Daoy (cell line): ENCODE data around the gene SCAPER. TPM values are rescaled to one million over a fixed set of nuclear protein-coding genes. Genes with fewer than 3 reads are reported as not detected.
A peak's percentile ranks its signal among the peaks of the same experiment; 100 is the strongest.
"Not testable (repeated sequence)": the region's sequence is repeated elsewhere in the genome, so short reads cannot be mapped to it uniquely, and the experiment has no call there.

ENCODE experiments used
- DNase-seq: peaks from one replicate; pipeline ENCODE4 v3.0.0-alpha.2; 2015; ENCODE audit warnings: low read depth
- total RNA-seq: library from RNA; depleted of rRNA; stranded (reverse); fragments of >200 nt; shearing (Covaris generic); gene quantifications from 2 replicates; pipeline ENCODE4 v1.2.3, GENCODE V29; 2014; rRNA removed

SCAPER gene
- total RNA-seq, 1 experiment from 2014 or later: 5.7 TPM

DNA sequence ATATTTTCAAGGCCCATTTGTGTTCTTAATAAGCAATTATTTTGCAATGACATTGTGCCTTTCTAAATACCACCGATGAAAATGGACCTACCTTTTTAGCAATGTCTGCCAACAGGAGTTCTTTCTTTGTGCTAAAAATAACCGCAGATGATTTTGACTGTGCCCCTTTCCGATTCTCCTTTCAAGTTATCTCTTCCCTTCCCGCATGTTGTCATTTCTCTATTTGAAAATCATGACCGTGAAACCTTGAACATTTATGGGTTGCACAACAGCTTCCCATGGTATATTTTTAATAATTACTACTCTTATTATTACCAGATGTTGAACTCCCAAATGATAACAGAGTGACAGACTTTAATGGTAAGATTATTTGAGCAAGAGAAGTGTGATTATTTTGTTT is 583.5 kb downstream of the SCAPER start:
- DNase-seq: no peak

GRCh38 chr15:76321171-76321570 is 584.0 kb downstream of the SCAPER start:
- no peak for DNase-seq

GRCh38 chr15:76320012-76320411 is 585.1 kb downstream of the SCAPER start:
- DNase-seq: no peak

DNA sequence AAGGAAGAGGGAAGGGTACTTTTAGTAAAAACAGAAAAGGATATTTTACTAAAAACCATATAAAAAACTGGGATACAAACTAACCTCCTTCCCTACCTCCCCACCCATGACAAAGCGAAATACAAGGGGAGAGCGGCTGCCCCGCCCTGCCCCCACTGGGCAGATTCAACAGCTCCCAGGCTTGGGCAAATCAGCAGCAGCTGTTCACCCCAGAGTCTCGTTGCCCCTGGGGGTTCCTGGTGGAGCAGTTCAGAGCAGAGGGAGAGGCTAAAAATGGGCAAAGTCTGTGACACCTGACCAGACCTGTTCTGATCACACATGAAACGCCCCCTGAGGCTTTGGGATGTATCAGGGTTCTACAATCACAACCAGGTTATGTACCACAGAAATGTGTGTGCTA is 591.4 kb downstream of the SCAPER start:
- no peak for DNase-seq

GRCh38 chr15:76313175-76313567 is 592.0 kb downstream of the SCAPER start:
- DNase-seq: not testable (repeated sequence)

DNA sequence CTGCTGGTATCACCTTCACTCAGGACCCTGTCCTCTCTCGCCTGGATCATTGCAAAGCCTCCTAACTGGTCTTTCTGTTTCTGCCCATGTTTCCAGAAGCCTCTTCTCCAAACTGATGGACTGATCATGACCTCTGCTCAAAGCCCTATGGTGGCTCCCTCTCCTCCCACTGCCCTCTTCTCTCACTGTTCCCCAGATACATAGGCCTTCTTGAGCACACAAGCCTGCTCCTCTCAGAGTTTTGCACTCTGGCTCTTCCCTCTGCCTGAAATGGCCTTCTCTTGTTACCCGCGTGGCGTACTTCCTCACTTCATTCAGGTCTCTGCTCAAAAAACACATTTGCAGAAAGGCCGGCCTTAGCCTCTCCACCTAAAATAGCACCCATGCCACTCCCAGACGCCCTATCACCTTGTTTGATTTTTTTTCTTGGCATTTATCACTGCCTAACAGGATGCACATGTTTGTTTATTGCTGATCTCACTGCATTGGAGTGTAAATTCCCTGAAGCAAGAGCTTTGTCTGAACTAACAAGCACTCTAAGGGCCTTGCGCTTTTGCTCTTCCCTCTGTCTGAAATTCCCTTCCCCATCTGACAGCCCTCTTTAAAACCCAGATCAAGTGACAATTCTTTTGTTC is 592.5 kb downstream of the SCAPER start:
- DNase-seq: peak; percentile 57

DNA sequence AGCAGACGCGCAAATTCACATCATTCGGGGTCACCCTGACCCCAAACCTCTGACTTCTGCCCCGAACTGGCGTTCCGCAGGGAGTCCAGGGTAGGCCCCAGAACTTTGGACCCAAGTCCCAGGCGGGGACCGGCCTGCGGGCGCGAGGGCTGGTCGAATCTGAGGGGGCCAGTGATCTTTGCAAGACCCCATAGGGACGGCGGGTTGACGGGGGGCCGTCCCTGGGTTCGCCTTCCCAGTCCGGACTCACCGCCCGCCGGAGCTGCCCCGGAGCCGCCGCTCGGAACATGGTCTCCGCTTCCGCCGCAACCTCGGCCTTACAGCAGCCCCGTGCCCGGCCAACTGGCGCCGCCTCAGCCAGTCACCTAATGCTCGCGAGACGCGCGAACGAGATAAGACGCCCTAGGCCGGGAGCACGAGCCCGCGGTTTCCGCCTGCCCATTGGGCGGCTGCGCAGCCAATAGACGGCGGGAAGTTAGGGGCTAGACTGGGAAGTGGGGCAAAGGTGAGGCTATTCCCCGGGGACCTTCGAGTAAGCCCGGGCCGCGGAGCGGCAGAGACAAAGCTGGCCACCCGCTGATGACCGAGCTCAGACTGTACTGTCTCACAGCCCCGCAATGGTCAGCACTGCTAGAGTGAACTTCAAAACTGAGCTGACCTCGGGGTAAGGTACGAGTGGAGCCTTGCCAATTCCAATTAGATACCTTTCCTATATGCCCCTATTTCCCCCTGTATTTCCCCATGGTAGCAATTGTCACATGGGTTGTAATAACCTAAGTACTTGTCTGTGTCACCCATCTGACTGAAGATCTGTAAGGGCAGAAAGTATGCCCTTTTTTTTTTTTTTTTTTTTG is 593.8 kb downstream of the SCAPER start, which contains the start of gene ETFA:
ETFA (minus strand) TSS at position 370 of the 854 bp plus-strand sequence; CDS start at position 289, 81 bp downstream.
- DNase-seq: peak; percentile 98

DNA sequence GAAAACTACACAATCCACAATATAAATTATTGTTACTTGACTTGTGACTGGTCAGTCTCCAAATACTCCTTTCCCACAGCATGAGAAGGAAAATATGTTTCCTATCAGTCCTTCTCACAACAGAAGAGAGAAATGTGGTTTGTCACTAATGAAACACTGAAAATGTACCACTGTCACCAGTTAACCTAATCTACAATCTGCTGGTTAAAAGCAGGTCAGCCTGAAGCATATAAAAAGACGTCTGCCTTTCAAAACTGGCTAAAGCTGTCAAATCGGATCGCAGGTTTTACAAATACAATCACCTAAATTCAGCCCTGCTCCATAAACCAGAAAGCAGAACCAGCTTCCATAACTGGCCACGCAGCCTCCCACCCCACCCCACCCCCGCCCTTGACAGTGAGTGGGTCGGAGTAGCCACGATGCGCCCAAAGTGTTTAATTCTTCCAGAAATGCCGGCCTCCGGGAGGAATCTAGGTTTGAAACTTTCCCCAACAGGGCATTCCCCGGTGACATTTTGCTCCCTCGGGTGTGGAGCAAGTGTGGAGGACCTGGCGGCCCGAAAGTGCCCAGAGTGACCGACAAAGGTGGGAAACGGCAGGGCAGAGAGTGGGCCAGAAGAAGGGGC is 594.6 kb downstream of the SCAPER start:
- peak; percentile 24 for DNase-seq

GRCh38 chr15:76309601-76310330 is 595.4 kb downstream of the SCAPER start:
- no peak for DNase-seq

- no peak for DNase-seq
These were observed 601.2 kb downstream of the SCAPER start for GRCh38 chr15:76303909-76304308.

DNA sequence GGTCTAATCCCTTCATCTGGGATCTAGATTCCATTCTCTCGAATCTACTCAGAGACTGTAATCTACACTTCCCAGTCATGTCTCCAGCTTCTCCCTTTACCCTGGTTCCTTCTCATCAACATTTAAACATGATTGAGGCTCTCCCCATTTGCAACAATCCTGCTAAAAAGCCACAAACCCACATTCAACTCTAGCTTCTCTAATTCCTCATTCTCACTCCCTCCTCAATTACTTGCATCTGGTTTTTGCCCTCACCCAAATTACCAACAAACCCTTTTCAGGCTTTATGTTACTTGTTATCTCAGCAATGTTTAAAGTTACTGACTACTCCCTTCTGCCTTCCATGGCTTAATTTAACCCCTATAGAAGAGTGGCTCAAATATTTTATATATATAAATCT is 605.4 kb downstream of the SCAPER start:
- DNase-seq: no peak

DNA sequence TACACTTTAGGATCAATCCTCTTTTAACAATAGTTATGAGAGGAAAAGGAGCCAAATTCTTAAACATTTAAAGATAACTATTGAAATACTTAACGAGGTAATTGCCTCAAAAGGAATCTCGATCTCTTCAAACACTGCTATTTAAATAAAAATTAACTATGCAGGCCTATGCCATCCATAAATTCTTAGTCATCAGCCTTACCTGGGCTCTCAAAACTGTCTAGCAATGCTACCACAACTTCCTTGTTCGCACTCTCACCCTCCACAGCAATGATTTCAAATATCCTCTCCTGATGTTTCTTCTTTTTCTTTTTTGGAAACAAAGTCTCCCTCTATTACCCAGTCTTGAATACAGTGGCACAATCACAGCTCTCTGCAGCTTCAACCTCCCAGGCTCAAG is 606.2 kb downstream of the SCAPER start:
- no peak for DNase-seq

DNA sequence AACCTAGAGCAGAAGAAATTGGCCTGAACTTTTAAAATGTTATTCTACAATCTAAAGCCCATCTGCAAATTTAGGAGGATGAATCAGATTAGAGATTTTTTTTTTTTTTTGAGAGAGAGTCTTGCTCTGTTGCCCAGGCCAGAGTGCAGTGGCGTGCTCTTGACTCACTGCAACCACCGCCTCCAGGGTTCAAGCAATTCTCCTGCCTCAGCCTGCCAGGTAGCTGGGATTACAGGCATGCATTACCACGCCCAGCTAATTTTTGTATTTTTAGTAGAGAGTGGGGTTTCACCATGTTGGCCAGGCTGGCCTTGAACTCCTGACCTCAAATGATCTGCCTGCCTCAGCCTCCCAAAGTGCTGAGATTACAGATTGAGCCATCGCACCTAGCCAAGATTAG is 607.2 kb downstream of the SCAPER start:
- not testable (repeated sequence) for DNase-seq

Other genes starting within 250 kb of the SCAPER start
- gene RCN2, start 26.4 kb upstream of the SCAPER start, total RNA-seq: 79.7 and 104 TPM in 2 replicates
- 0.11 TPM in 1 of 2 replicates, not detected in the other for gene PSTPIP1, start 89.8 kb upstream of the SCAPER start, total RNA-seq
- gene TSPAN3, start 165.8 kb upstream of the SCAPER start, total RNA-seq: 144 and 181 TPM in 2 replicates